Body of pancreas (tissue), 4 donors: ENCODE data around the gene CACUL1. TPM values are rescaled to one million over a fixed set of nuclear protein-coding genes. Genes with fewer than 3 reads are reported as not detected.
"Not testable (repeated sequence)": the region's sequence is repeated elsewhere in the genome, so short reads cannot be mapped to it uniquely, and the experiment has no call there.

ENCODE experiments used
- ATAC-seq: fragments of 150-250 bp; one replicate; pipeline ENCODE4 v1.9.1; 2016
- DNase-seq, 4 donors: peaks; one replicate each; pipeline ENCODE4 v3.0.0-alpha.2; 2019
- H3K27ac ChIP-seq, 4 donors: fragments of 200-600 bp; sonication (generic); 1 replicate in 3 of 4; 2 replicates in 1 of 4; pipeline versions ENCODE4 v1.5.1 to v1.6.1; 2016 to 2019; ENCODE audit warnings: mild to moderate bottlenecking in 1 of 4, mixed read lengths in 1 of 4, moderate library complexity in 1 of 4
- H3K27me3 ChIP-seq, 2 donors: fragments of 200-600 bp; sonication (generic); one replicate each; pipeline ENCODE4 v1.6.0; 2016; ENCODE audit warnings: mild to moderate bottlenecking in 1 of 2
- H3K36me3 ChIP-seq, 2 donors: fragments of 200-600 bp; sonication (generic); replicated peaks in 1 of 2; 2 replicates each; pipeline ENCODE4 v1.5.1; 2016; ENCODE audit warnings: low read depth in 2 of 2; ENCODE audit not compliant: insufficient read depth in 1 of 2
- H3K4me1 ChIP-seq: fragments of 200-600 bp; sonication (generic); one replicate; pipeline ENCODE4 v1.6.0; 2016
- H3K4me3 ChIP-seq, 2 donors: fragments of 200-600 bp; sonication (generic); 1 replicate in 1 of 2; 2 replicates in 1 of 2; pipeline ENCODE4 v1.5.1; 2016 to 2019
- H3K9me3 ChIP-seq, 3 donors: fragments of 200-600 bp; sonication (generic); 1 replicate in 2 of 3; 2 replicates in 1 of 3; pipeline ENCODE4 v1.5.1; 2016
- POLR2A ChIP-seq, 3 donors: fragments of 450-650 bp; IDR thresholded peaks; one replicate each; pipeline ENCODE4 v1.6.1; 2016; ENCODE audit warnings: antibody characterized with exemption in 3 of 3, mild to moderate bottlenecking in 2 of 3
- WGBS, 2 donors: methylation state at CpG; one replicate each; pipeline ENCODE4 v1.1.5; 2017; 5-methylcytosine and 5-hydroxymethylcytosine counted together
- intact Hi-C: fragments of 100-400 bp; cut with DNase I; formaldehyde crosslinking; loops from one replicate; pipeline ENCODE4 v1.15.1; 2023
- total RNA-seq, 2 donors: library from RNA; depleted of rRNA; stranded (reverse); fragments of >200 nt; gene quantifications; one replicate each; pipeline ENCODE4 v1.1.0, GENCODE V29; 2016
- TF ChIP-seq, protein P1 (sequence below), 7 experiments: fragments of 450-650 bp in 4 of 7; fragments of 200-600 bp in 3 of 7; sonication (generic) in 3 of 7; IDR thresholded peaks; one replicate each; pipeline ENCODE4 v1.5.1; 2016 to 2019; ENCODE audit warnings: antibody characterized with exemption in 7 of 7

CACUL1 gene
- total RNA-seq, 2 donors from 2014 or later: 12.9 to 16.1 TPM

DNA sequence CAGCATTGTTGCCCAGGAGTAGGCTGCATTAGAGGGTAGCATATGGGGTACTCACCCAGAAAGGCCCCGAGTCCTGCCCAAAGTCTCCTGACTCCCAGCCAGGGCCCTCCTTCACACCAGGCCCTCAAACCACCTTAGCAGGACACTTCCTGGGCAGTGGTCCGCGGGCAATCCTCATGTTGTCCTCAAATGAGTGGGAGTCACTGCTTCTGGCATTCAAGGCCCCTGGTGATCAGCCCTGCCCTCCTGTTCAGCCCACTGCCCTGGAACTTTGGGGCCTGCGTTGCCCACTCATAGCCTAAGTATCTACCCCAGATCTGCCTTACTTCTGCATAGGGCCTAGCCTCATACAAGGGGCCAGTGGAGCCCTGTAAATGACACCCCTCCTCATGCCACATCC lies 88.4 kb downstream of the CACUL1 start:
- H3K4me1 ChIP-seq: peaks cover 48% of the 10 kb centered on the region
- no peak for DNase-seq
- H3K27me3 ChIP-seq: no peaks in the 10 kb centered on the region
- H3K36me3 ChIP-seq: no peaks in the 10 kb centered on the region
- ATAC-seq: no peak
- H3K4me3 ChIP-seq: no peak overlapping the region
- 93 to 95% methylated on average over 4 of the region's 4 CpGs for WGBS, 2 donors
- intact Hi-C loops: no loop called here
- no peaks in the 10 kb centered on the region for H3K9me3 ChIP-seq
- H3K27ac ChIP-seq: no peak overlapping the region
- TF ChIP-seq POLR2A (IDR thresholded peaks at IDR 0.05): no peak
- TF ChIP-seq, protein P1, sequence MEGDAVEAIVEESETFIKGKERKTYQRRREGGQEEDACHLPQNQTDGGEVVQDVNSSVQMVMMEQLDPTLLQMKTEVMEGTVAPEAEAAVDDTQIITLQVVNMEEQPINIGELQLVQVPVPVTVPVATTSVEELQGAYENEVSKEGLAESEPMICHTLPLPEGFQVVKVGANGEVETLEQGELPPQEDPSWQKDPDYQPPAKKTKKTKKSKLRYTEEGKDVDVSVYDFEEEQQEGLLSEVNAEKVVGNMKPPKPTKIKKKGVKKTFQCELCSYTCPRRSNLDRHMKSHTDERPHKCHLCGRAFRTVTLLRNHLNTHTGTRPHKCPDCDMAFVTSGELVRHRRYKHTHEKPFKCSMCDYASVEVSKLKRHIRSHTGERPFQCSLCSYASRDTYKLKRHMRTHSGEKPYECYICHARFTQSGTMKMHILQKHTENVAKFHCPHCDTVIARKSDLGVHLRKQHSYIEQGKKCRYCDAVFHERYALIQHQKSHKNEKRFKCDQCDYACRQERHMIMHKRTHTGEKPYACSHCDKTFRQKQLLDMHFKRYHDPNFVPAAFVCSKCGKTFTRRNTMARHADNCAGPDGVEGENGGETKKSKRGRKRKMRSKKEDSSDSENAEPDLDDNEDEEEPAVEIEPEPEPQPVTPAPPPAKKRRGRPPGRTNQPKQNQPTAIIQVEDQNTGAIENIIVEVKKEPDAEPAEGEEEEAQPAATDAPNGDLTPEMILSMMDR (IDR thresholded peaks at IDR 0.05): no peak

DNA sequence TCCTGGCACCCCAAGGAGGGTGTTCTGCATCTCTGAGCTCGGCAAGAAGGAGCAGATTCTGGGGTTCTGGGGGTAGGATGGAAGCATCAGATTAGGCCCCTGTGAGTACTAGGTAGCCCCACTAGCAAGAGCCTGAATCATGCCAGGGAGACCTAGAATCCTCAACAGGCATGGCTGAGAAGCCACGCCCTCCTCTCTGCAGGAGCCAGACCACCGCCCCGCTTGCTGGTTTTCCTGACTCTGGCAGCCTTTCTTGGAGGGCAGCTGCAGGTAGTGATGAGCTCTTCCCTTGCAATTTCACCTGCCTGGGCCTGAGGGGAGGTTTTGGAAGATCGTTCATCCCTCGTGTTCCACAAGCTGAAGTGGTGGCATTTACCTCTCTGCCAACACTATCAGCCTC lies 90.4 kb downstream of the CACUL1 start:
- DNase-seq (no peak), ATAC-seq (no peak)
- Histone ChIP-seq H3K36me3 (no peaks in the 10 kb centered on the region), H3K27me3 (no peaks in the 10 kb centered on the region), H3K9me3 (no peaks in the 10 kb centered on the region), H3K4me3 (no peak overlapping the region), H3K27ac (no peak overlapping the region), H3K4me1 (peaks cover 29% of the 10 kb centered on the region)
- 61 to 81% methylated on average over 3 to 6 of the region's 6 CpGs for WGBS, 2 donors
- intact Hi-C loops: no loop called here
- TF ChIP-seq, protein P1 (IDR thresholded peaks at IDR 0.05): no peak

DNA sequence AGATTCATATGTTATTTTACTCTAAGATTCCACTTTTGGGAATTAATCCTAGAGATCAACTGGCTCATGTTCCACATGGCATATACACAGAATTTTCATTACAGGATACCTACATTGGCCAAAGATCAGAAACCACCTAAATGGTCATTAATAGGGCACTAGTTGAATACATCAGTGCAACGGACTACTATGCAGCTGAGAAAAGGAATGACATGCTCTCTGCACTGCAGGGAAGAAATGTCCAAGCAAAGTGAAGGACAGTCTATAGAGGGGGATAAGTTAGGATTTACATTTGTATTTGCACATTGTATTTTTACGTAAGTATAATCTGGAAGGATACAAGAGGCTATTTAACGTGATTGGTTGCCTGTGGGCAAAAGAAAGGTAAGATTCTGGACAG lies 91.6 kb downstream of the CACUL1 start:
- no peaks in the 10 kb centered on the region for H3K27me3 ChIP-seq
- intact Hi-C loops: no loop called here
- H3K27ac ChIP-seq: no peak overlapping the region
- no peak for ATAC-seq
- WGBS, 2 donors: 85 to 93% methylated on average over 3 of the region's 3 CpGs
- H3K4me1 ChIP-seq: peaks cover 17% of the 10 kb centered on the region
- H3K9me3 ChIP-seq: peaks cover 0 to 11% (median 0%) of the 10 kb centered on the region in 3 donors
- TF ChIP-seq POLR2A (IDR thresholded peaks at IDR 0.05): no peak
- TF ChIP-seq, protein P1 (IDR thresholded peaks at IDR 0.05): no peak
- H3K36me3 ChIP-seq: no peaks in the 10 kb centered on the region
- no peak overlapping the region for H3K4me3 ChIP-seq
- DNase-seq: no peak

DNA sequence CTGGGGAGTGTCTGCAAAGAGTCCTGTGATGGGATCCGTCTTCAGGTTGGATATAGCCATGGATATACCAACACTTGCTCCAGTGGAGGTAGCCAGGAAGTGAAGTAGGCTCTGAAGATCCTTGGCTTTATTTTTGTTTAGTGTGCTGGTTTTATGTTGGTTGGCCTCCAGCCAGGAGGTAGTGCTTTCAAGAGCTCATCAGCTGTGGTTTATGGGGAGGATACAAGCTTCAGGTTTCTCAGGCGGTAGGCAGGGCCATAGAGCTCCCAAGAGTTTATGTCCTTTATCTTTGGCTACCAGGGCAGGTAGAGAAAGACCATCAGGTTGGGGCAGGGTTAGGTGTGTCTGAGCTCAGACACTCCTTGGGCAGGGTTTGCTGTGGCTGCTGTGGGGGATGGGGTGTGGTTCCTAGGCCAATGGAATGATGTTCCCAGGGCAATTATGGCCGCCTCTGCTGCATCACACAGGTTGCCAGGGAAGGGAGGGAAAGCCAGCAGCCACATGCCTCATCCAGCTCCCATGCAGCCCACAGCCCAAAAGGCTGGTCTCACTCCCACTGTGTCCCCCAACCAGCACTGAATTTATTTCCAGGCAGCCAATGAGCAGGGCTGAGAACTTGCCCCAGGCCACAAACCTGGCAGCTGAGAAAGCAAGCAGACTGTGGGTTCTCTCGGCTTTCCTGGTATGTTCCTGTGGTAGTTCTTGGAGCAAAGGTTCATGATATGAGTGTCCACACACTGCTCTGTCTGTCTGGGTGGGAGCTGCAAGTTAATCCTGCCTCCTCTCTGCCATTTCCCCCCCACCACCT lies 92.3 kb downstream of the CACUL1 start:
- ATAC-seq: no peak
- TF ChIP-seq, protein P1 (IDR thresholded peaks at IDR 0.05): no peak
- no peak for TF ChIP-seq POLR2A (IDR thresholded peaks at IDR 0.05)
- H3K4me3 ChIP-seq: no peak overlapping the region
- peaks cover 10% of the 10 kb centered on the region for H3K4me1 ChIP-seq
- intact Hi-C loops: no loop called here
- no peak overlapping the region for H3K27ac ChIP-seq
- WGBS, 2 donors: 92 to 93% methylated on average over 2 to 4 of the region's 4 CpGs
- H3K36me3 ChIP-seq: no peaks in the 10 kb centered on the region
- H3K9me3 ChIP-seq: peaks cover 0 to 12% (median 0%) of the 10 kb centered on the region in 3 donors
- H3K27me3 ChIP-seq: no peaks in the 10 kb centered on the region
- DNase-seq: no peak

DNA sequence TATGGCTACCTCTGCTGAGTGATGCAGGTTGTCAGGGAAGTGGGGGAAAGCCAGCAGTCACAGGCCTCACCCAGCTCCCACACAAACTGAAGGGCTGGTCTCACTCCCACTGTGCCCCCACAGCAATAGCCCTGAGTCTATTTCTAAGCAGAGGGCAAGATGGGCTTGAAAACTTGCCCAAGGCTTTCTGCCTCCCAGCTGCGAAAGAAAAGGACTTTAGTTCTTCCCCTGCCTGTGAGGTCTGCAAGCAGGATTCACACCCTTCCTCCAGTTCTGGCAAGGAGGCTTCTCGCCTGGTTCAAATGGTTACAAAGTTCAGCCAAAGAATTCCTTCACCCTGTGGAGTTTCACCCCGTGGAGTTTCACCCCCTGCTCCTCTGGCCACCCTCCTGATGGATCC lies 96.0 kb downstream of the CACUL1 start:
- H3K9me3 ChIP-seq: peaks cover 0 to 12% (median 0%) of the 10 kb centered on the region in 3 donors
- no peaks in the 10 kb centered on the region for H3K4me1 ChIP-seq
- no peak overlapping the region for H3K27ac ChIP-seq
- TF ChIP-seq, protein P1 (IDR thresholded peaks at IDR 0.05): no peak
- TF ChIP-seq POLR2A (IDR thresholded peaks at IDR 0.05): no peak
- no peaks in the 10 kb centered on the region for H3K36me3 ChIP-seq
- no peaks in the 10 kb centered on the region for H3K27me3 ChIP-seq
- no peak for DNase-seq
- no peak for ATAC-seq
- 69 to 77% methylated on average over 3 of the region's 3 CpGs for WGBS, 2 donors
- intact Hi-C loops: no loop called here
- no peak overlapping the region for H3K4me3 ChIP-seq

DNA sequence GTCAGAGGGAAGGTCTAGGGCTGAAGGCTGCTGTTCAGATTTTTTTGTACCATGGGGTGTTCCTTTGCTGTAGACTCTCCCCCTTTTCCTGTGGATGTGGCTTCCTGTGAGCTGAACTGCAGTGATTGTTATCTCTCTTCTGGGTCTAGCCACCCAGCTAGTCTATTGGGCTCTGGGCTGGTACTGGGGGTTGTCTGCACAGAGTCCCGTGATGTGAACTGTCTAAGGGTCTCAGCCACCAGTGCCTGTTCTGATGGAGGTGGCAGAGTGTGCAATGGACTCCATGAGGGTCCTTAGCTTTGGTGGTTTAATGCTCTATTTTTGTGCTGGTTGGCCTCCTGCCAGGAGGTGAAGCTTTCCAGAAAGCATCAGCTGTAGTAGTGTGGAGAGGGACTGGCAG lies 96.6 kb downstream of the CACUL1 start:
- peaks cover 0 to 12% (median 0%) of the 10 kb centered on the region in 3 donors for H3K9me3 ChIP-seq
- H3K36me3 ChIP-seq, H3K4me3 ChIP-seq, H3K27ac ChIP-seq, ATAC-seq, intact Hi-C loops, H3K4me1 ChIP-seq, DNase-seq, H3K27me3 ChIP-seq: not testable (repeated sequence)
- WGBS, 2 donors: 67% methylated on average over 1 of the region's 1 CpG; no CpG with 5 or more reads in 1 of the 2 donors

DNA sequence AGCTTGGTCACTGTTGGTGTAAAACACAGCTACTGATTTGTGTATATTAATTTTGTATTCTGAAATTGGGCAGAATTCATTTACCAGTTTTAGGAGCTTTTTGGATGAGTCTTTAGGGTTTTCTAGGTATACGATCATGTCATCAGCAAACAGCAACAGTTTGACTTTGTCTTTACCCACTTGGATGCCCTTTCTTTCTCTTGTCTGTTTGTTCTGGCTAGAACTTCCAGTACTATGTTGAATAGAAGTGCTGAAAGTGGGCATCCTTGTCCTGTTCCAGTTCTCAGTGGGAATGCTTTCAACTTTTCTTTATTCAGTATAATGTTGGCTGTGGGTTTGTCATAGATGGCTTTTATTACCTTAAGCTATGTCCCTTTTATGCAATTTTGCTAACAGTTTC lies 109.5 kb downstream of the CACUL1 start:
- intact Hi-C loops, DNase-seq, H3K27me3 ChIP-seq, ATAC-seq, H3K27ac ChIP-seq, H3K4me3 ChIP-seq, H3K4me1 ChIP-seq, H3K36me3 ChIP-seq, H3K9me3 ChIP-seq: not testable (repeated sequence)
- 89 to 94% methylated on average over 1 of the region's 1 CpG for WGBS, 2 donors
